ENCODE data around the gene GBX2.

GBX2 gene

DNA sequence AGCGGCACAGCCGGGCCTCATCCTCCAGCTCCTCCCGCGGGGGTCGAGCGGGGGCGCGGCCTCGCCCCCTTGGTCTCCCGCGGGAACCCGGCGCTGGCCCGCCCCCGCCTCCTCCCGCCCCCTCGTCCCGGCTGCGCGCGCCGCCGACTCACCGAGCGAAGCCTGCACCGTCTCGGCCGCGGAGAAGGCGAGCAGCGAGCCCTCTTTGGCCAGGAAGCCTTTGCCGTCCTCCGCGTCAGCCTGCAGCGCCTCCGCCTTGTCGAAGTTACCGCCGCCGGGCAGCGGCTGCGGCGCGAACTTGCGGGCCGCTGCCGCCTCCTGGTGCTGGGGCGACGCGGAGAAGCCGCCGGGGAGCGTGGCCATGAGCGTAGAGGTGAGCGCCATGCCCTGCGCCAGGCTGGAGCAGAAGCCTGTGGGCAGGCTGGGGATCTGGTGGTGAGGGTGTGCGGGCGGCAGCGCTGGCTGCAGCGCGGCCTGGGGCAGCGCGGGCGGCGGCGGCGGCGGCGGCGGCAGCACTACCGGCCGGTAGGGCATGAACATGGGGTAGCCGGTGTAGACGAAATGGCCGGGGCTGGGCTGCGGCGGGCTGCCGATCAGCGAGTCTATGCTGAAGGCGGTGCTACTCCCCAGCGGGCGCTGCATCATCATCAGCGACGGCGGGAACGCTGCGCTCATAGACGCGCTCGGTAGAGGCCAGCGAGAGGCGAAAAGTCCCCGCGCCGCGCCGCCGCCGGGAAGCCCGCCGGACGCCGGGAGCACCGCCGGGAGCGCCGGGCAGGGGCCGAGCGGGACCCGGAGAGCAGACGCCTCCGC lies 683 bp downstream of the GBX2 start:
- DNase-seq (ENCODE audit: low read depth), result no peak

GRCh38 chr2:236166796-236167296 lies 1.3 kb downstream of the GBX2 start:
- DNase-seq (ENCODE audit: low read depth), result no peak

GRCh38 chr2:236165842-236166795 lies 2.1 kb downstream of the GBX2 start:
- DNase-seq (ENCODE audit: low read depth), result no peak

- no peak for DNase-seq (ENCODE audit: low read depth)
These were observed 3.0 kb downstream of the GBX2 start for GRCh38 chr2:236164925-236165841.

DNA sequence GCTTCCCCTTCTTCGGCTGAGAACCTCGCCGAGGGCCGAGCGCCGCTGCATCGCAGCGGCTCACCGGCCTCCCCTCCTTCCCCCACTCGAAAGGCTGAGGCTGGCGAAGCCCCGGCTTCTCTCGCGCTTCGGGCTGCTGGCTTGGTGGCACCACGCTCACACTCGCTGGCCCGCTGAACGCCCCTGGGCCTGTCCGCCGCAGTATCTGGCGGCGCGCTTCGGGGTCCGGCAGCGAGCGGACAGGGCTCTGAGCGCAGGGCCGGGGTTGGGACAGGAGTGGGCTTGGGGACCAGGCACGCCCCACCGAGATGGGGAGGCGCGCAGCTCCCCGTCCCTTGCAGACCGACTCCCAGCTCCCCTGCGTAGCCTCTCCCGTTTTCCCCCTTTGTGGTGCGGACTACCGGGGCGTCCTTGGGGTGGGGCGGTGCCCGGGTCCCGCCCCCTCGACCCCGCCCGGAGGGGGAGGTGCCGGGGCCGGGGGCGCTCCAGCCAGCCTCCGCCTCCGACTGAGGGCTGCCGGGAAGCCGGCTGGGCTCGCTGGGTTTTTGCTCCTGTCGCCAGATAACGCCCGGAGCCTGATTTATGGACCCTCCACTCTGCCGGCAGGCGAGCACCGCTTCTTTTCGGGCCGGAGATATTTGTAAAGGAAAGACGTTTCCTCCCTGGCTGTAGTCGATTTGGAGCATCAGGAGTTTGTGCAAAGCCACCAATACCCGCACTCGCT lies 3.8 kb downstream of the GBX2 start:
- no peak for DNase-seq (ENCODE audit: low read depth)

DNA sequence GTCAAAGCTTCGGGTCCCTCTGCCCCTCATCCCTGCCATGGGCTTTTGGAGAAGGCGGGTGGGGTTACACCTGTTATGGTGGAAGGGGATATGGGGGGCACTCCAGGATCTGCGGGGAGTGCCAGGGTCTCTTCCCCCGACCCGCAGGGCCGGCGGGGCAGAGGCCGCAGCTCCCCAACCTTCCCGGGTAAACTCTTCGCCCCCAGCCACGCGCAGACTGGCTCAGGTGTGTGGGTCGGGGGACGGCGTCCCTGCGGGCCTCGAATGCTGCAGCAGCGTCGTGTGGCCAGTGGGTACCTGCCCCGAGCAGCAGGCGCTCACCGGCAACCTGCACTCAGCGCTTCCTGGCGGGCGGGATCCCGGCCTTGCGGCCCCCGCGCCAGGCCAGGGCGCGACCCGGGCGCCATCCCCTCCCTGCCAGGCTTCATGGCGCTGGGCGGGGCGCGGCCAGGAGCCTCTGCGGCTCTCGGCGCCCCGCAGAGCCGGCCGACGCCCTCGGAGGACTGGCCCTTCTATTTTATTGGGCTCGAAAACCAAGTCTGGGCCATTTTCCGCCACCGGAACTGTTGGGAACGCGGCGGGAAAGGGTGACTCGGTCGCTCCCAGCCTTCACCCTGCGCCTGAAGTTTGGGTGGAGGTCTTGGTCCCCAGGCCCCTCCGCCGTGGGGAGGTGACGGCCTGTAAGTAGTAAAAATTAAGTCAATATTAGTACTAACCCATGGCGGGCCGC lies 4.5 kb downstream of the GBX2 start:
- DNase-seq (ENCODE audit: low read depth), result no peak

GRCh38 chr2:236162882-236163470 lies 5.2 kb downstream of the GBX2 start:
- DNase-seq (ENCODE audit: low read depth), result no peak

DNA sequence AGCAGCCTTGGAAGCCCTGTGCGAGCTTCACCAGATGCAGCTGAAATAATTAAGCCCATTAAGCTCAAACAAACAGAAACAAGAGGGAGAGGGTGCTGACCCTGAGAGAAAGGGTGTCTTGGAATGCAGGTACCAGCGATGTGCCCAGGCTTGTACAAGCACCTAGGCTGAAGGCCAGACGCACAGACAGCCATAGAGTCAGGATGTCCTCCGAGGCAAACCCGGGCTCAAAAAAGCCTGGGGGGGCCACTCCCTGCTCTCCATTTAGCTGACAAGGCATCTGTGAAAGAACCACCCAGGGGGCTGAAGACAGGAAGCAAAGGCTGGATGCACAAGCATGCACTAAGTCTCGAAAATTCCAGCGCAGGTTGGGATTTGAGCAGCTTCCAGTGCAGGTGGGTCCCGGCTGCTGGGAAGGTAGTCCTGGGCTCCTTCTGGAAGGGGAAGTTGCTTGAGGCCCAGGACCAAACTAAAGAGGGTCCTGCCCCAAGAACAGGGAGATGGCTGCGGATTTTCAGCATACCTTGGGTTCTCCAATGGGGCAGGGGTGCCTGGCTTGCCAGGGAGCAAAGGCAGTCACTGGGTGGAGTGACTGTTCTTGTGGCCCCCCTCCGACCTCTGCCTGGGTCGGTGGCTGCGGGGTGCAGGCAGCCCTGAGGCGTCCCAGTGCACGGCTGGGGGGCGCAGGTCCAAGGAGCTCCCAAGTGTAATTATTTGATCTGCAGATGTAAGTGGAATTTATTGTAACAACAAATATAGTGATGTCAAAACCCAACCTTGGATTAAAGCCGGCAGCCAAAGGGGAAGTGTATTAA lies 5.9 kb downstream of the GBX2 start:
- no peak for DNase-seq (ENCODE audit: low read depth)

DNA sequence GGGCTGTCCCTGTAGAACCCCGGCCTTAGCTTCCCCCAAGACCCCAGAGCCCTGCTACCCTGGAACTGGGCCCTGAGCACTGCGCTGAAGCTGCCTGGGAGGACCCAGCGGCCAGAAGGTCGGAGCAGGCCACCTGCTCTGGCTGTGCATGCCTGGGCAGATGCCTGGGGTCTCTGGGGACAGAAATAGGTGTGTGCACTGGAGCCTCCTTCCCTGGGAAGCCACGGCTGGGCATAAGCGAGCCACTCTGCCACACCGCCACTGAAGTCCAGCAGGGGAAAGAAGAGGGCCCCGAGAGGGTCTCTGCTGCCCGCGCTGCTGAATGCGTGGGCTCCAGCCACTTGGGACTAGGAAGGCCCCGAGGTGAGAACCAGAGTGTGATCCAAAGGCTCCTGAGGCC lies 6.7 kb downstream of the GBX2 start:
- no peak for DNase-seq (ENCODE audit: low read depth)

DNA sequence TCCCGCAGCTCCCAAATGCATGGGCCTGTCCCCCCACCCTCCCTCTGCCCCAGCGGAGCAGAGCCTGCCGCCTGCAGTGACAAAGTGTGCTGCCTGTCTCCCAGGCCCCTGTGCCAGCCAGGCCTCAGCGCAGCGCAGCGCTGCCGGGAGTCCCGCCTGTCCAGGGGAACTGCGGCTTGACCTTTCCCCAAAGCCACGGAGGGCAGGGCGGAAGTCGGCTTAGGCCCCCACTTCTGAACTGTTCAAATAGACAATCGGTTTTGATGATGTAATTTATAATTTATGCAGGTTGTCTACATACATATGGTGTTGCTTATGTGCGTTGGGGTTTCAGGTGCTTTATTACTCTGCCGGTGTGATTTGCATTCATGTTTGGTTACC lies 7.1 kb downstream of the GBX2 start:
- DNase-seq (ENCODE audit: low read depth), result no peak

DNA sequence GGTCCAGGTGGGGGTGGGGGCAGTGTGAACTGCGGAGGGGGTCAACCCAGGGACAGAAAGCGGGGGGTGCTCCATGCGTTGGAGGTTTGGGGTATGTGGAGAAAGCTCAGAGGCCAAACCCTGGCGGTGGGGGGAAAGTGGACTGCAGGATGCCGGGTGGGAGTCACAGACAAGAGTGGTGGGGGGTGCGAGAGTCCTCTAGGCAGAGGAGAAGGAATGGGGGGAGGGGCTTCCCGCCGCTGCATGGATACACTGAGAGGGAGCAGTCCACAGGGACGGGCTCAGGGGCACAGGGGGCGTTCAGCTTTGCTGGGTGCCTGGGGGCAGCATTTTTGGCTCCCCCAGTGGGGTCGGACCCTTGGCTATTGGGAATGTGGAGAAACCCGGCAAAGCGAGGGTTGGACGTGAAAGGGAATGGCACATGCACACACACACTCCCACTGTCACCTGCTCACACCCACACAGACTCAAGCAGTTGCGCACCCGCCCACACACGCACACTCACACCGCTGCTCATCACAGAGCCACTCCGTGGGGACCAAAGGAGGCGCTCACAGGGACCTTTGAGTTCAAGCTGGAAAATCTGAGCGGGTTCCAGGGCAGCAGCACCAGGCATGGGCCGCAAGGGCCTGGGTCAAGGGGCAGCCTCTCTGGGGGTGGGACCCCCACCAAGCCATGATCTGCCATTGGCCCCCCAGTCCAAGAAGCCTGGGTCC lies 7.7 kb downstream of the GBX2 start:
- DNase-seq (ENCODE audit: low read depth), result no peak

DNA sequence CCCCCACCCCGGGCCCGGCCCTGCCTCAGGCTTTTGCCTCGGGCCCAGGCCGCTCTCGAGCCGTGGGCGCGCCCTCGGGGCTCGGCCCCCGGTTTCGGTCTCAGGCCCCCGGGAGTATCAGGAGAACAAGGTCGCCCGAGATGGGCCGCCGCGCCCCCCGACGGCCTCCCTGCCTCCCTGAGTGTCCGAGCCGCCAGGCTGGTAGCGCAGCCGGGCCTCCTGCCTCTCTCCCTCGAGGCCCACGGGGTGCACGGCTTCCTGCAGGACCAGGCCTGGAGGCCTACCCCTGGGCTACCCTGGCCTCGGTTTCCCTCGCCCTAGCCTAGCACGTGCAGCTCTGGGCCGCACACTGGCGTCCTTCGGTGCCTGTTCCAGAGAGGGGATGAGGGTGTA lies 8.4 kb downstream of the GBX2 start:
- no peak for DNase-seq (ENCODE audit: low read depth)

DNA sequence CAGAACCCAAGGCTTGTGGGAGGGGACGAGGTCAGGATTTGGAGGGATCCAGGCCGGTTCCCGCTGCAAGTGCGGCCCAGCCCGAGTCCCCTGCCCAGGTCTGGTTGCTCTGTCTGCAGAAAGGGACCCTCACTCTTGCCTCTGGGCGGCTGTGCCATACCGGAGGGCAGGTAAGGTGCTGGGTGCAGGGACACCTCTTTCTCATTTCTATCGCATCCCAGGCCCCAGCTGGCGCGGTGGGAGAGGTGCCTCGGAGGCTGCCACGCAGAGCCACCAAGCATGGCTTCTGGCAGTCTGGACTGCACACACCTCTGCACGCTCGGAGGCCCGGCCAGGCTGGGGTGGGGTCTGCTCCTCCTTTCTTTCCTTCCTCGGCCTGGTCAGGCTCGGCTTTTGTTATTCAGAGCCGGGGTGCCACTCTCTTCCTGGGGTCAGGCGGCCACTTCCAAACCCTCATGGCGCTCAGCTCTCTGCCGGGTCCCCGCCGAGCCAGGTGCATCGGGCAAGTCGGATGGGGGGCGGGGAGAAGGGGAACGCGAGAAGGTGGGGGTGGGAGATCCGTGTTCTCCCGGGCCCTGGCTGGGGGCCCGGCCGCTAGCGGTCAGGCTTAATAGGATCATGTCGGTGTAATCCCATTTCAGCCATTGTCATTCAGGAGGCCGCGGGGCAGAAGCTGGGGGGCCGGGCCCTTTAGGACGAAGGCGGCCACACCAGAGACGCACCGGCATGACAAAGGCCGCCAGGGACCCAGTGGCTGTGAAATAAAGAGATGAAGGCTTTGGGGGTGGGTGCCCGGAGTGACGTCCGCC lies 9.0 kb downstream of the GBX2 start:
- DNase-seq (ENCODE audit: low read depth), result no peak

DNA sequence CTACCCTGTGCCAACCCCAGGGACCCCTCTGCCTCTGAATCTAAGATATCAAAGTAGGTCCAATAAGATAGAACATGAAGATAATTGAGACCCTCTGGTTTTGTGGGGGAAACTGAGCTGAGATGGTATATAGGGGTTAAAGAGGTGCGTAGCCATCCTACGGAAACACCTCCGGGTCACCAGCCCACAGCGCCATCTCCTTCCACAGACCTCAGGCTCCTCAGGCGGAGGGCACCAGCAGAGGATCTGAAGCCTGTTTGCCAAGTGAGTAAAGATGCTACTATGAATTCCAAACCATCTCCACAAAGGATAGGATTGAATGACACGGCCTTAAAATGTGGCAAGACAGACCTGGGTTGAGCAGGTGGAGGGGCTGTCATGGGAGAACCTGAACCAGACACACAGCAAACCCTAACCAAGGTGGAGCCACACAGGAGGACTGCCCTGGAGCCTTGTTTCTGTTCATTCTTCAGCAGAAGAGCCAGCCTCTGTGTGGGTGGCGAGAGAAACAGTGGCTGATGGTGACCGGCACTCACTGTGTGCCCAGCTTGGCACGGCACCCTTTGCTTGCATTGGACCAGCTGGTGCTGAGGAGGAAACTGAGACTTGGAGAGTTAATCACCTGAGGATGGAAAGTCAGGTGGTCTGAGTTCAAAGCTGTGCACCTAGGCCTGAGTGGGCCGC lies 10.2 kb downstream of the GBX2 start:
- DNase-seq (ENCODE audit: low read depth), result no peak

DNA sequence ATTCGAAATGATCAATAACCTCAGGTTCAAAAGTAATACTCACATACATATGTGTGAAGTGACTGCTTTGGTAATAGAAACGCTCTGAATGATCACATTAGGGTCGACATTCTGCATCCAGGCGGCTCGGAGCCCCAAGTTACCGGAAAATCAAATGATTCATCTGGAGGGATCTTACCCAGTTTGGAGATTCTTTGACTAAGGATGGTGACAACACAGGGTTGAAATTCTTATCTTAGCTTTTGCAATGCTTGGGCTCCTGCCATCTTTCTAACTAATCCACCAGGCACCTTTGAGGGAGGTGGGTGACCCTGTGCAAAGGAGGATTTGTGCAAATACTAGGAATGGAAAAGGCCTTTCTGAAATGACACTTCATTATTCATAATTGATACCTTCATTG lies 10.8 kb downstream of the GBX2 start:
- DNase-seq (ENCODE audit: low read depth), result no peak

DNA sequence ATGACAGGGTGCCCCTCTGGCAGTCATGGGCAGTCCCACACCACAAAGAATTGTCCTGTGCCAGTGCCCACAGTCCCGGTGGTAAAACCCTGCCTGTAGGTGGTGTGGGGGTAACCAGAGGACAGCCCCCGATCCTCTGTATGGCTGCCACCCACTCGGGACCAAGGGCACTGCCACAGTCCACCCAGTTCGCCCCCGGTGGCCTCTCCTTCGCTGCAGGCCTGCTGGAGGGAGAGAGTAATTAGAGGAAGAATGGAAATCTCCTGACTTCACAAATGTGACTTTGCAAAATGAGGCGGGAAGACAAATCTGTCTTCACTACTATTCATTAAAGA lies 11.4 kb downstream of the GBX2 start:
- no peak for DNase-seq (ENCODE audit: low read depth)

Measured in non-pigmented ciliary epithelial cell (primary cell).